HG02763 (cell line): ENCODE data around the gene EFS.

ENCODE experiments used
- ATAC-seq: cut with Tn5 transposase; IDR thresholded peaks from one replicate; pipeline ENCODE4 v1.9.1; 2021; ENCODE audit warnings: mild to moderate bottlenecking, moderate library complexity; ENCODE audit not compliant: unreplicated experiment

EFS gene

DNA sequence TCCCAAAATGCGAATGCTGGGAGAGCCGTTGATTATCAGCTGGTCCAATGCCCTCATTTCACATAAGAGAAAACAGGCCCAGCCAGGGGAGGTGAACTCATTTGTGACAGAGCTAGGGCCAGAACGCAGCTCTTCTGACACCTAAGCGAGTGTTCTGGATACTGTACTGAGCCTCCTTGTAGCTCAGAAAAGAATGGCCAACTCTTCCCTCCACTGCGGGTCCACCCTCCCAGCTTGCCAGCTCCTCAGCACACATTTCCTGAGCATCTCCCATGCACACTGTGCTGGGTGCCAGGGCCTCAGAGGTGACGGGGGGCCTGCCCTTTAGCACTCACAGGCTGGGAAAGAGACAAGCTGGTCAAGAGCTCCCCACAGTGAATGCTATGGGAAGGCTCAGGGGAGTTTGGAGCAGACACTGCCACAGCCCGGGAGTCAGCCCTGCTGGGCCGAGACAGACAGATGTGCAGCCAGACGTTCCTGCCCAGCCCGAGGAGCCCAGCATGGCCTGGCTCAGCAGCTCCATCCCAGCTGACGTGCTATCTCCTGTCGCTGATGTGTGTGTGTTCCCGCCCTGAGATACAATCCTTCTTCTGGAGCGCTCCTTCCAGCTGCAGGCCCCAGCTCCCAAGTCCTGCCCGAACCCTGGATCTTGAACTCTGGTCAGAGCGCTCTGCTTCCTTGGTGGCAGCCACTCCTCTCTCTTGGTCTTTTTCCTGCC, 15.4 kb upstream of the EFS start:
- no peak for ATAC-seq

DNA sequence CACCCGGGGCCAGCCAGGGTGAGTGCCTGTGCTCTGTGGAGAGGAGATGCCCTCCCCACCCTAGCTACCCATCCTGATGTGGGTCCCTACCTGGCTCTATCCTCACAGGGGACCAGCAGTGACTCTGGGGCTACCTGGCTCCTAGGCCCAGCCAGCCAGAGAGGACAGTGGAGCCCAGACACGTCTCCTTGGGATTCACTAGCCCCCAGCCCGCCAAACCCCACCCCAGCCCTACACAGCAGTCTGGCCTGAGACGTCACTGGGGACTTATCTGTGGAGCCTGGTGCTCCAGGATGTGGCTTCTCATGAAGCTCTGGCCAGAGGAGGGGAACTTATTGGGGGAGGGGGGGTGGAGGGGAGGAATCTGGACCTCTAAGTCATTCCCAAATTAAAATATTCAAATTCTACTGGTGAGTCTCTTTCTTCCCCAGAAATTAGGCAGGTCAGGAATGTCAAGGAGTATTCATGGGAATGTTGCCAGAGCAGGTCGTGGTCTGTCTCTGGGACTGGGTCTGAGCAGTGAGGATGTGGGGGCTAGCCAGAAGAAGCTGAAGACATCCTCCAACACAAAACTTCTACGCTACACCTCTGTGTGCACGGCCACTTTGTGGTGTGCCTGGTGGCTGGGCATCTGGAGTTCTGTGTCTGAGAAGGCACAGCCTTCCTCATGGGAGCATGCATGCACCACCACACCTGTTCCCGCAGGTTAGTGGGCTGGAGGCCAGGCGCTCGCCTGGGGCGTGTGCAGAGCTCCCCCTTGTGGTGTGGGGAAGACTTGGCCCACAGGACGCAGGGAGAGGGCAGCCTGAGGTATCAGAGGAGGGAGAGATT, 14.6 kb upstream of the EFS start:
- ATAC-seq = no peak

DNA sequence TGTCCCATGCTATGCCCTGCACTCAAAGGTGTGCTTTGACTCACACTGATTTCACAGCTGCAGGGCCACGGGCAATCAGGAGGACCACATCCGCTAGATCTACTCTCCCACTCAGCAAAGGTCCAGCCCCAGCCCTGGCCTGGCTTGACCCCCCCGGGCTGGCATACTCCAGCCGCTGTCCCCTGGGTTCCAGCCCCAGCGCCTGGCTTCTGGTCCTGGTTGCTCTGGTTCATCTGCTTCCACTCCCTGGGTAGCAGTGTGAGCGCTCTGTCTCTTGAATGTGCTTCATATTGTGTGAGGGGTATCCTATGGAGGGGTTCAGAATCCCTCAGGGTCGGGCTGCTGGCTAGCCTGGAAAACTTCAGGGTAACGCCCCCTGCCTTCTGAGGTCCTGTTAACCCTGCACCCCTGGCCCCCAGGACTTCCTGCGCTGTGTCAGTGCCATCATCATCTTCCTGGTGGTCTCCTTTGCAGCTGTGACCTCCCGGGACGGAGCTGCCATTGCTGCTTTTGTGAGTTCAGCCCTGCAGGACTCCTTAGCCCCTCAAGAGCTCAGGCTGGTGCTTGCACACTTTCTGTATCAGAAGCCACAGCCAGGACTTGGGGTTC, 13.7 kb upstream of the EFS start:
- ATAC-seq = no peak

DNA sequence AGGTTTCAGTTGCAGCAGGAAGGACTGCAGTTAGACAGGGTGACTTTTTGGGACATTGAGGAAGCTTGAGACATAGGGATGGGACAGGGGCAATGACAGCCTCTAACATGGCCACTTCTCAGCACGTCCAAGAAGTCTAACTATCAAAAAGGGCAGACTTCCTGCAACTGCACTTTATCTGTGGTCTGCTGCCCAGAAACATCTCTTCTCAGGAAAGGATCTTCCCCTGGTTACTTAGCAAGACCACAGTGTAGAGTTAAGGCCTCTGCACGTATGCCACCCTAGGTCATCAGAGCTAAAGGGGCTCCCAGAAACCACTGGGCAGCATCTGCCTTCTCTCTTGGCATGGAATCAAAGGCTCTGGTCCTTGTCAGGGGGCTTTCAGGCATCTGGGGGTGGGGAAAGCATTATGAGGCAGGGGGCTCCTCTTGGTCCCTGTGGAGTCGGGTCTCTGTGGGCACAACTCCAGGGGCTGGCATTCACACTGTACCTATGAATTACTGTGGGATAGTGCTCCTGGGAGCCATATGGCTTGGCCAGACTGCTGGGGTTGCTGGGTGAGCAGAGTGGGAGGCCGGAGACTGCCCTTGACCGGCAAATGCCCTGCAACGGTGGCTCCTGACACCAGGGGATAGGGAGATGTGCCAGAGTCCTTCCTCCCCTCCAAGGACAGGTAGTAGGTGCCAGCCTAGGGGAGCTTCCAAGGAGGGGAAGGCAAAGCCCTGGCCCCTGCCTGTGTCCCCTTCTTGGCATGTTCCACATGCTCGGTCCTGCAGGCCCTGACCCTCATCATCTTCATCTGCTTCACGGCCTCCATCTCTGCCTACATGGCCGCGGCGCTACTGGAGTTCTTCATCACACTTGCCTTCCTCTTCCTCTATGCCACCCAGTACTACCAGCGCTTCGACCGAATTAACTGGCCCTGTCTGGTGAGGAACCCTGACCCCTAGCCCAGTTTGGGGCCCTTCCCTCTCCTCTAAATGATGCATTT, 12.9 kb upstream of the EFS start:
- ATAC-seq = no peak

DNA sequence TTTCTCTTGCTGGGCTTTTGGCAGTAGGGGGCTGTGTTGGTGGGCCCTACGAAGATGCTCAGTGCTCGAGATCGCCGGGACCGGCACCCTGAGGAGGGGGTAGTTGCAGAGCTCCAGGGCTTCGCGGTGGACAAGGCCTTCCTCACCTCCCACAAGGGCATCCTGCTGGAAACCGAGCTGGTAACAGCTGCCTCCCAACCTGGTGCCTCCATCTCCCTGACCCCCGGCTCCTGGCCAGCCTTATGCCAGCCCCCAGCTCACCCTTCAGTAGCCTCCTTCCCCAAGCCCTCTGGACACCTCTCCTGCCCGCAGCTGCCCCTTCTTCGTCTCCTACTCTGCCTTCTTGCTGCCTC, 12.2 kb upstream of the EFS start:
- no peak for ATAC-seq

DNA sequence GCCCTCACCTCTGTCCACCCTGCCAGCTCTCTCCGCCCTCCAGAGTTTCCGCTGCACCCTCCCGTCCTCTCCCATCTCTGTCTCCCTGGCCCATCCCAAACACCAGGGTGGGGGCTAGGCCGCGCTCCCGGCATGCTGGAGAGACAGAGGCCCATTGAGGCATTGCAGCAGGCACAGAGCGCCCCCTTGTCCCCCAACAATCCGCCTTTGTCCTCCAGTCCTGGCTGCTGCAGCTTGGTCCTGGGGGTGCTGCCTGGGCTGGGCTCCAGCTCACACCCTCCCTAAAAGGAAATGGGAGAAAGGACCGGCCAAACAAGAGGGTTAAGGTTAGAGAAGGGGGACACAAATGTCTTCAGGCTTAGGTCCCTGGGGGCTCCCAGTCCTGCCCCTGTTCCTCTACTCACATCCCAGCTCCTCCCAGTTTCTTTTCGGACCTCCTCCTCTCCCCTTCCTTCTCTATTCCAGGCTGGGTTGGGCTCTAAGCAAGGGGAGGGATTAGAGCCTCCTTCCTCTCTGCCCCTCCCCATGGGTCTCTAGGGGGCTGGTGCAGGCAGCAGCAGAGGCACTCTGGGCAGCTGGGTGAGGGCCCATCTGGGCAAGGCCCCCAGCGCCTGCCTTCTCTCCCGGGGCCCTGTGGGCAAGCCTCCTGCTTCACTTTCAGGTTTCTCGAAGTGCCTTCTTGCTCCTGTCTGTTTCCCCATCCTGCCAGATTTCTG, 11.7 kb upstream of the EFS start, which contains the start of gene CMTM5:
Gene CMTM5 (plus strand): TSS at position 565 of the 716 bp plus-strand sequence. CDS start 206 bp downstream, outside the sequence.
- no peak for ATAC-seq

DNA sequence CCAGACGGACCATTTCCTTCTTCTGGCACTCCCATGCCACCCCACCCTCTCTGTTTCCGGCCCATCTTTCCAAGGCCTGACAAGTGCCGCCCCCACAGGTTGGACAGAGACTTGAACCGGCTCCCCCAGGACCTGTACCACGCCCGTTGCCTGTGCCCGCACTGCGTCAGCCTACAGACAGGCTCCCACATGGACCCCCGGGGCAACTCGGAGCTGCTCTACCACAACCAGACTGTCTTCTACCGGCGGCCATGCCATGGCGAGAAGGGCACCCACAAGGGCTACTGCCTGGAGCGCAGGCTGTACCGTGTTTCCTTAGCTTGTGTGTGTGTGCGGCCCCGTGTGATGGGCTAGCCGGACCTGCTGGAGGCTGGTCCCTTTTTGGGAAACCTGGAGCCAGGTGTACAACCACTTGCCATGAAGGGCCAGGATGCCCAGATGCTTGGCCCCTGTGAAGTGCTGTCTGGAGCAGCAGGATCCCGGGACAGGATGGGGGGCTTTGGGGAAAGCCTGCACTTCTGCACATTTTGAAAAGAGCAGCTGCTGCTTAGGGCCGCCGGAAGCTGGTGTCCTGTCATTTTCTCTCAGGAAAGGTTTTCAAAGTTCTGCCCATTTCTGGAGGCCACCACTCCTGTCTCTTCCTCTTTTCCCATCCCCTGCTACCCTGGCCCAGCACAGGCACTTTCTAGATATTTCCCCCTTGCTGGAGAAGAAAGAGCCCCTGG, 10.7 kb upstream of the EFS start:
- ATAC-seq = no peak

DNA sequence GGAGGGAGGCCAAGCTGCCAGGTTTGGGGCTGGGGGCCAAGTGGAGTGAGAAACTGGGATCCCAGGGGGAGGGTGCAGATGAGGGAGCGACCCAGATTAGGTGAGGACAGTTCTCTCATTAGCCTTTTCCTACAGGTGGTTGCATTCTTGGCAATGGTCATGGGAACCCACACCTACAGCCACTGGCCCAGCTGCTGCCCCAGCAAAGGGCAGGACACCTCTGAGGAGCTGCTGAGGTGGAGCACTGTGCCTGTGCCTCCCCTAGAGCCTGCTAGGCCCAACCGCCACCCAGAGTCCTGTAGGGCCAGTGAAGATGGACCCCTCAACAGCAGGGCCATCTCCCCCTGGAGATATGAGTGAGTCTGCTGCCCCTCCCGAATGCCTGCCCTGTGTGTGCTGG, 8.1 kb upstream of the EFS start:
- no peak for ATAC-seq

DNA sequence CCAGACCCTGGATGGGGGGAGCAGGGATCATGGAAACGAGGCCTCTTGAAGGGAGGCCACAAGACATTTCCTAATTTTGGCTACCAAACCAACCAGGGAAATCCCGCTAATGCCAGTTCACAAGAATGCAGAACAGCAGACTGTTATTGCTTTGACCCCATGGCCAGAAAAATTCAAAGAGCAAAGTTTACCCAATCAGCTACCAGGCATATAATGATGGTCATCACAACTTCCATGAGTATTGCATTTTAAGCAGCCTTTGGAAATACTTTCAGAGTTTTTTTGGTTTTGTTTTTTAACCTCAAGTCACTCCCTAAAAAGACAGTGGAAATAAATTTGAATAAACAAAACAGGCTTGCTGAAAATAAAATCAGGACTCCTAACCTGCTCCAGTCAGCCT, 7.5 kb upstream of the EFS start, which contains the start of gene IL25:
Gene IL25 (plus strand): TSS at position 301 of the 400 bp plus-strand sequence.
- no peak for ATAC-seq

DNA sequence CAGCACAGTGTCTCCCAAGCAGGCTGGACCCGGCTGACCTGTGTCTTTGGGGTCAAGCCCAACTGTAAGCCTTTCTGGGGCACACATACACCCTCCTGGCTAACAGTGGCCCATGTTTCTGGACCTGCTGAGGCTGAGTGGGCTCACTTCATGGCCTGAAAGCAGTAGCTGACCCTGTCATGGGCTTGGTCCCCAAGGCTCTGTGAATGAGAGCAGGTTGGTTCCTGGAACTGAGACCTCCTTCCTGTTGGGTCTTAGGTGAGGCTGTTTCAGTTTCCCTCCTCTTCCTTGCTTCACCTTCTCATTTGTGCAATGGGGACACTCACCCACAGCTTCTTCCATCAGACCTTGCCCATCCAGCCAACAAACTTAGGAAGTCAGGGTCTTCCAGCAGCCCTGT, 6.9 kb upstream of the EFS start:
- no peak for ATAC-seq

DNA sequence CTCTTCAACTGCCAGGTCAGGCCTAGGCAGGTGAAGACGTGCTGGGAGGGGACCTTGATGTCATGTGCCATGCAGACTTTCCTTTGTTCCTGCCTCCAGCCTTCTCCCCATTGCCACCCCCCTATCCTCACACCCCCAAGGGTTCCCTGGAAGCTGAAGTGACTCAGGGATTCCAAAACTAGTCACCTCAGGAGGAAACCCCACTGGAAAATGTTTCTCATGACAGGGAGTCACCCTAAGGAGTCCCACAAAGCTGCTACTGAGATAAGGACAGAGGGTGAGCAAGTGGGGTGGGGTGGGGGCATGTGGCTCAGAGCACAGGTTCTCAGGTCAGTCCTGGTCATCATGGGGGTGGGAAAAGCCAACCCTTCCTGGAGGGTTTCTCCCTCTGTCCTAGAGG, 5.2 kb upstream of the EFS start:
- ATAC-seq = no peak

DNA sequence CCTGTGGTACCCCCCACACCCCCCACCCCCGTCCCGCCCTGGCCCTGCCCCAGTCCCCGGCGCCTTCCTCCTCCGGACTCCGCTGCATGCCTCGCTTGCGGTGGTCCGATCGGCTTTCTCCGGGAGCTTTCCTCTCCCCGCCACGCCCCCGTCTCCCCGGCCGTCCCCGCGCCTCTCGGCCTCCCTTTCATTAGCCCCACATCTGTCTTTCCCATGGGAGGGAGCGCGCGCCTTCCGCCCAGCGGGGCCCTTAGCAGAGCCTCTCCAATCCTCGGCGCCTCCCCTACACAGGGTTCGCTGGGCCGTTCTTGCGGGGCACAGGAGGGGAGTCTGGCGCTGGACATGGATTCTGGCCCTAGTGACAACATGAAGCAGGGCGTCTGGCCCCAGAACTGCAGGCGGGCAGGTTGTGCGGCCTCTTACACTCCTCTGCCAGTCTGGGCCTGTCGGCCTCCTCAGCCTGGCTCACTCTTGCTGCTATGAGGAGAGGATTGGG, 1.5 kb upstream of the EFS start:
- no peak for ATAC-seq

DNA sequence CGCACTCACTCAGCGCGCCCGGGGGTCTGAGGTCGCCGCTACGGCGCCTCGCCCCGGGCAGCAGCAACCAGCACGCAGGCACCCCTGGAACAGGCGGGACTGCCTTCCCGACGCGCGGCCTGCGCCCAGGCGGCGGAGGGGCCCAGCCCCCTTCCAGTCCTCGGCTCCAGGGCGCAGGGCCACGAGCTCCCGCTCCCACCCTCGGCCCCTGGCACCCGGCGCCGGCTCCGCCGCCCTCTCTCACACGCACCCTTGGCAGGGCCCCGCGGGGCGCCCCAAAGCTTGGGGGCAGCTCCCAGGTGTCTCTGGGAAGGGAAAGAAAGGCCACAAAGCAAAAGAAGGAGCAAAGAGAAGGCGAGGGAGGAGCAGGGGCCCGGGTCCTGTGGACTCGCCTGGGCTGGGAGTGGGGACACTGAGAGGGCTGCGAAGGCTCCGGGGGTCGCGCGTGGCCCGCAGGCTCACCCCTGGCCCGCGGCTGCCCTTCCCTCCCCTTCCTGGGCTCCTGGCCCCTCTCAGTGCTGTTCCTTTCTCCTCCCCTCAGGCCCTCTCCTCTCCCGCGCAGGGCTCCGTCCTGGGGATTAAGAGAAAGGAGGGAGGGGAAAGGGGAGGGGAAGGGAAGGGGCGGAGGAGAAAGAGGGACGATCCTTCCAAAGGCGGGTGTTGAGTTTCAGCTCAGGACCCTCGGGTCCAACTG, 907 bp upstream of the EFS start:
- no peak for ATAC-seq

DNA sequence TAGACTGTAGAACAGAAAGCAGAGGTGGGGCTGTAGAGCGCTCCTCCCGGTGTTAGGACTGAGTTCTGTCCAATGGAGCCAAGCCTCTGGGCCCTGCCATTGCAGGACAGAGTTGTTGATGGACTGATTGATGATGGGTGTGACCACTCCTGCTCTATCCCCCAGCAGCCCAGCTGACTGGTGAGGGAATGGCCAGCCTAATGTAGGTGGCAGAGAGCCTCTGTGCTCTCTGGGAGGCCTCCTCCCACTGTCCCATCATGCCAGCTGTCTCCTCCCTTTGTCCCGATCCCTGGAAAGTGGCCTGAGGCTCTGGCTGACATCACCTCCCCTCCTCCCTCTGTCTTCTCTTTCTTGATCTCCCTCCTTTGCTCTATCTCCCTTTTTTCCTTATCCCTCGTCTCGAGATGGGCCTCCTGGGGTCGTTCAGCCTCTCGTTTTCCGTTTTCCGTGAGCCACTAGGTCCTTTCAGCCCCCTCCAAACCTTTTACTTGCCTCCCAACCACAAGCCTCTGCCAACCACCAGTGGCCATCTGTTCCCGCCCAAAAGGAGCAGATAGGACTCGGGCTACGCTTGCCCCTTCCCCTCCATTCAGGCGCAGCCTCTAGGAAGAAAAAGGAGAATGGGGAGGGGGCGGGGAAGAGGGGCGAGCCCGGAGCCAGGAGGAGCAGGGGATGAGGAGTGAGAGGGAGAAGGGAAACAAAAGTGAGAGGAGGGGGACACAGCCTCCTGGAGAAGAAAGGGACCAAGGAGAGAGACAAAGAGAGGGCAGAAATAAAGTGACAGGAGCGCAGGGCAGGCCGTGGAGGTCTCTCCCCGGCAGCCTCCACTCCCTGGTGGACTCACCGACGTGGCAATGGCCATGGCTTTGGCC, 572 bp downstream of the EFS start:
- no peak for ATAC-seq

DNA sequence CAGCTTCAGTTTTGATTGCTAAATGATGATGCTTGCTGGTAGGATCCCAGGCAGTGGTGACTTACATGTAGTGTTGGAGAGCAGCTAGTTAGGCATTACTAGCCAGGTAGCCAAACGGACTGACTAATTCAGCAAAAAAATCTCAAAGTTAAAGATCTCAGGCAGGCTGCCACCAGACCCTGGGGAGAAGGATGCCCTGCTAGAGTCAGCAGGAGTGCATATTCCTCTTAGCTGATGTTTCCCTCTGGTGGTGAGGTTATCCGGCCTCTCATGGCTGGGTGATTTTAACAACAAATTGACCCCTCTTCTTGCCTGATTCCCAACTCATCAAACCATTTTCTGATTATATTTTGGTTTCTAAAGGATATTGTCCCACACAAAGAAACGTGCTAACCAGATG, 2.8 kb downstream of the EFS start:
- ATAC-seq = no peak

DNA sequence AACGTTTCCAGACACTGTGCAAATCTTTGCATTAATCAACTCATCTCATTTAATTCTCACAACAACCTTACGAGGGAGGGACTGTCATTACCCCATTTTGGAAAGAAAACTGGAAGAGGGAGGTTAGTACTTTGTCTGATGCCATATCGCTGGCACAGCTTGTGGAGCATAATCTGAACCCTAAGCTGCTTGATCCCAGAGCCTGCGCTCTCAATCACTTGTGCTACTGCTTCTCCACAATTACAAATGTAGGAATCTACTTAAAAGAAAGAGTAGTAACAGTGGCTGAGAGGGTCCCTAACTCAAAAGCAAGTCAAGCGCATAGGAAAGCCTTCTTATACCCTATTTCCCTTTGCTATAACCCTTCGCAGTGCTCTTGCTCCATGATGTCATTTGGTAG, 3.2 kb downstream of the EFS start:
- no peak for ATAC-seq

DNA sequence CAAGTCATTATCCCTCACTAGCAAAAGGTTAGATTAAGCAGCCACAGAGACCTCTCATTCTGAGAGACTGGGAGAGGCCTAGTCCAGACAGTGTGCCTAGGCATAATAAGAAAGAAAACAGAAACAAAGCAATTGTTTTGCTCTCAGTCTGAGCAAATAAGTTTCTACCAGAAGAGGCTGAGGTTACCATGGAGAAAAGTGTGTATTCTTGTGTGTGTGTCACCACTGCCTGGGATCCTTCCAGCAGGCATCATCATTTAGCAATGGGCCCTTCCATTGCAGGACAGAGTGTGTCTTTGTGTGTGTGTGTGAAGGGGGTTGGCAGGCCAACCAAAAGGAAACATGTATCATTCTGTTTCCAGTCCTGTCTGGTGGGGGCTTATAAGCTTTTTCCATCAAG, 3.7 kb downstream of the EFS start:
- ATAC-seq = no peak

DNA sequence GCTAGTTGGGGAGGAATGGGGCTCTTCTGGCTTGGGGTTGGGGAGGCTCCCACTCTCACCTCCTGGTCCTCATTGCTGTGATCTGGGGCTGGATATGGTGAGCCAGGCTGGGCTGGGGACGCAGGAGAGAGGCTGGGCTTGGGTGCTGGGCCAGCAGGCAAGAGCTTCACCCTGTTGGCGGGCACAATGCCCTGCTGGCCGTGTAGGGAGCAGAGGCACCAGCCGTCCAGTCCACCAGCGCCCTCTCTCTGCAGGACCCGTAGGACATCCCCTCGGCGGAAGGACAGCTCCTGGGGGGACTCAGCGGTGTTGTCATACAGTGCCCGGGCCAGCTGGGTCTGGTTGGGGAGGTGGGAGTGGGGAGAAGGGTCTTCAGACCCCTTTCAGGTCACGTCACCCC, 4.5 kb downstream of the EFS start:
- ATAC-seq = no peak
